ENCODE results near the gene MCTP1. TPM values are rescaled to one million over a fixed set of nuclear protein-coding genes. Genes with fewer than 3 reads are reported as not detected.

MCTP1 gene
- total and polyA plus RNA-seq, 2 donors: 5.9 to 20.2 TPM

GRCh38 chr5:95177456-95177855, 107.4 kb downstream of the MCTP1 start:
- no peaks in the 10 kb centered on the region for H3K27me3 ChIP-seq (ENCODE audit: control insufficient read depth in 2 of 2, insufficient read depth in 1 of 2, low read length in 1 of 2)
- peaks cover 3 to 7% of the 10 kb centered on the region in 2 donors for H3K4me1 ChIP-seq (ENCODE audit: control insufficient read depth in 2 of 2, insufficient read depth in 2 of 2, low read length in 2 of 2)
- no peak for DNase-seq (ENCODE audit: low read depth in 6 of 9, low spot score in 9 of 9)
- H3K27ac ChIP-seq (ENCODE audit: low read depth in 1 of 2, low read length in 1 of 2): no peak overlapping the region
- no peaks in the 10 kb centered on the region for H3K36me3 ChIP-seq (ENCODE audit: control insufficient read depth in 2 of 2, insufficient read depth in 2 of 2, low read length in 1 of 2)
- no peak overlapping the region for H3K4me3 ChIP-seq (ENCODE audit: low read length in 2 of 2)
- no peaks in the 10 kb centered on the region for H3K9me3 ChIP-seq (ENCODE audit: control insufficient read depth in 2 of 2, insufficient read depth in 1 of 2, low read length in 1 of 2)
- WGBS: 96% methylated on average over 4 of the region's 4 CpGs

GRCh38 chr5:95175106-95175505, 109.8 kb downstream of the MCTP1 start:
- H3K36me3 ChIP-seq (ENCODE audit: control insufficient read depth in 2 of 2, insufficient read depth in 2 of 2, low read length in 1 of 2): no peaks in the 10 kb centered on the region
- no peaks in the 10 kb centered on the region for H3K9me3 ChIP-seq (ENCODE audit: control insufficient read depth in 2 of 2, insufficient read depth in 1 of 2, low read length in 1 of 2)
- H3K27ac ChIP-seq (ENCODE audit: low read depth in 1 of 2, low read length in 1 of 2): no peak overlapping the region
- no peaks in the 10 kb centered on the region for H3K27me3 ChIP-seq (ENCODE audit: control insufficient read depth in 2 of 2, insufficient read depth in 1 of 2, low read length in 1 of 2)
- peaks cover 3 to 7% of the 10 kb centered on the region in 2 donors for H3K4me1 ChIP-seq (ENCODE audit: control insufficient read depth in 2 of 2, insufficient read depth in 2 of 2, low read length in 2 of 2)
- WGBS: 65% methylated on average over 3 of the region's 3 CpGs
- no peak overlapping the region for H3K4me3 ChIP-seq (ENCODE audit: low read length in 2 of 2)
- no peak for DNase-seq (ENCODE audit: low read depth in 6 of 9, low spot score in 9 of 9)

GRCh38 chr5:95172659-95173058, 112.2 kb downstream of the MCTP1 start:
- no peak for DNase-seq (ENCODE audit: low read depth in 6 of 9, low spot score in 9 of 9)
- Histone ChIP-seq H3K36me3 (ENCODE audit: control insufficient read depth in 2 of 2, insufficient read depth in 2 of 2, low read length in 1 of 2) (no peaks in the 10 kb centered on the region), H3K4me1 (ENCODE audit: control insufficient read depth in 2 of 2, insufficient read depth in 2 of 2, low read length in 2 of 2) (no peaks in the 10 kb centered on the region), H3K4me3 (ENCODE audit: low read length in 2 of 2) (no peak overlapping the region), H3K27ac (ENCODE audit: low read depth in 1 of 2, low read length in 1 of 2) (no peak overlapping the region), H3K27me3 (ENCODE audit: control insufficient read depth in 2 of 2, insufficient read depth in 1 of 2, low read length in 1 of 2) (no peaks in the 10 kb centered on the region), H3K9me3 (ENCODE audit: control insufficient read depth in 2 of 2, insufficient read depth in 1 of 2, low read length in 1 of 2) (no peaks in the 10 kb centered on the region)

- no peak overlapping the region for H3K4me3 ChIP-seq (ENCODE audit: low read length in 2 of 2)
- no peaks in the 10 kb centered on the region for H3K9me3 ChIP-seq (ENCODE audit: control insufficient read depth in 2 of 2, insufficient read depth in 1 of 2, low read length in 1 of 2)
- H3K27me3 ChIP-seq (ENCODE audit: control insufficient read depth in 2 of 2, insufficient read depth in 1 of 2, low read length in 1 of 2): no peaks in the 10 kb centered on the region
- no peaks in the 10 kb centered on the region for H3K4me1 ChIP-seq (ENCODE audit: control insufficient read depth in 2 of 2, insufficient read depth in 2 of 2, low read length in 2 of 2)
- WGBS: 99% methylated on average over 2 of the region's 2 CpGs
- no peak for DNase-seq (ENCODE audit: low read depth in 6 of 9, low spot score in 9 of 9)
- no peaks in the 10 kb centered on the region for H3K36me3 ChIP-seq (ENCODE audit: control insufficient read depth in 2 of 2, insufficient read depth in 2 of 2, low read length in 1 of 2)
- H3K27ac ChIP-seq (ENCODE audit: low read depth in 1 of 2, low read length in 1 of 2): no peak overlapping the region
Measured at GRCh38 chr5:95164861-95165260, 120.0 kb downstream of the MCTP1 start.

GRCh38 chr5:95163079-95163478, 121.8 kb downstream of the MCTP1 start:
- H3K4me1 ChIP-seq (ENCODE audit: control insufficient read depth in 2 of 2, insufficient read depth in 2 of 2, low read length in 2 of 2): no peaks in the 10 kb centered on the region
- no peaks in the 10 kb centered on the region for H3K9me3 ChIP-seq (ENCODE audit: control insufficient read depth in 2 of 2, insufficient read depth in 1 of 2, low read length in 1 of 2)
- H3K36me3 ChIP-seq (ENCODE audit: control insufficient read depth in 2 of 2, insufficient read depth in 2 of 2, low read length in 1 of 2): no peaks in the 10 kb centered on the region
- no peak for DNase-seq (ENCODE audit: low read depth in 6 of 9, low spot score in 9 of 9)
- H3K27ac ChIP-seq (ENCODE audit: low read depth in 1 of 2, low read length in 1 of 2): no peak overlapping the region
- H3K4me3 ChIP-seq (ENCODE audit: low read length in 2 of 2): no peak overlapping the region
- no peaks in the 10 kb centered on the region for H3K27me3 ChIP-seq (ENCODE audit: control insufficient read depth in 2 of 2, insufficient read depth in 1 of 2, low read length in 1 of 2)

GRCh38 chr5:95162231-95162992, 122.5 kb downstream of the MCTP1 start:
- Histone ChIP-seq H3K9me3 (ENCODE audit: control insufficient read depth in 2 of 2, insufficient read depth in 1 of 2, low read length in 1 of 2) (no peaks in the 10 kb centered on the region), H3K4me3 (ENCODE audit: low read length in 2 of 2) (no peak overlapping the region), H3K27ac (ENCODE audit: low read depth in 1 of 2, low read length in 1 of 2) (no peak overlapping the region), H3K27me3 (ENCODE audit: control insufficient read depth in 2 of 2, insufficient read depth in 1 of 2, low read length in 1 of 2) (no peaks in the 10 kb centered on the region), H3K36me3 (ENCODE audit: control insufficient read depth in 2 of 2, insufficient read depth in 2 of 2, low read length in 1 of 2) (no peaks in the 10 kb centered on the region), H3K4me1 (ENCODE audit: control insufficient read depth in 2 of 2, insufficient read depth in 2 of 2, low read length in 2 of 2) (no peaks in the 10 kb centered on the region)
- peak in 1 of 9 donors; percentile 20 for DNase-seq (ENCODE audit: low read depth in 6 of 9, low spot score in 9 of 9)

- DNase-seq (ENCODE audit: low read depth in 6 of 9, low spot score in 9 of 9): peak in 1 of 9 donors; percentile 13
- Histone ChIP-seq H3K9me3 (ENCODE audit: control insufficient read depth in 2 of 2, insufficient read depth in 1 of 2, low read length in 1 of 2) (no peaks in the 10 kb centered on the region), H3K36me3 (ENCODE audit: control insufficient read depth in 2 of 2, insufficient read depth in 2 of 2, low read length in 1 of 2) (no peaks in the 10 kb centered on the region), H3K4me1 (ENCODE audit: control insufficient read depth in 2 of 2, insufficient read depth in 2 of 2, low read length in 2 of 2) (no peaks in the 10 kb centered on the region), H3K27me3 (ENCODE audit: control insufficient read depth in 2 of 2, insufficient read depth in 1 of 2, low read length in 1 of 2) (no peaks in the 10 kb centered on the region), H3K27ac (ENCODE audit: low read depth in 1 of 2, low read length in 1 of 2) (no peak overlapping the region), H3K4me3 (ENCODE audit: low read length in 2 of 2) (no peak overlapping the region)
- 87% methylated on average over 1 of the region's 1 CpG for WGBS
Measured at GRCh38 chr5:95159603-95160002, 125.3 kb downstream of the MCTP1 start.

GRCh38 chr5:95155888-95156287, 129.0 kb downstream of the MCTP1 start:
- H3K4me1 ChIP-seq (ENCODE audit: control insufficient read depth in 2 of 2, insufficient read depth in 2 of 2, low read length in 2 of 2): no peaks in the 10 kb centered on the region
- no peak overlapping the region for H3K27ac ChIP-seq (ENCODE audit: low read depth in 1 of 2, low read length in 1 of 2)
- no peaks in the 10 kb centered on the region for H3K27me3 ChIP-seq (ENCODE audit: control insufficient read depth in 2 of 2, insufficient read depth in 1 of 2, low read length in 1 of 2)
- WGBS: 94% methylated on average over 2 of the region's 2 CpGs
- no peaks in the 10 kb centered on the region for H3K9me3 ChIP-seq (ENCODE audit: control insufficient read depth in 2 of 2, insufficient read depth in 1 of 2, low read length in 1 of 2)
- no peaks in the 10 kb centered on the region for H3K36me3 ChIP-seq (ENCODE audit: control insufficient read depth in 2 of 2, insufficient read depth in 2 of 2, low read length in 1 of 2)
- no peak for DNase-seq (ENCODE audit: low read depth in 6 of 9, low spot score in 9 of 9)
- H3K4me3 ChIP-seq (ENCODE audit: low read length in 2 of 2): no peak overlapping the region

GRCh38 chr5:95153511-95153910, 131.4 kb downstream of the MCTP1 start:
- Histone ChIP-seq H3K27me3 (ENCODE audit: control insufficient read depth in 2 of 2, insufficient read depth in 1 of 2, low read length in 1 of 2) (no peaks in the 10 kb centered on the region), H3K4me1 (ENCODE audit: control insufficient read depth in 2 of 2, insufficient read depth in 2 of 2, low read length in 2 of 2) (no peaks in the 10 kb centered on the region), H3K36me3 (ENCODE audit: control insufficient read depth in 2 of 2, insufficient read depth in 2 of 2, low read length in 1 of 2) (no peaks in the 10 kb centered on the region), H3K27ac (ENCODE audit: low read depth in 1 of 2, low read length in 1 of 2) (no peak overlapping the region), H3K4me3 (ENCODE audit: low read length in 2 of 2) (no peak overlapping the region), H3K9me3 (ENCODE audit: control insufficient read depth in 2 of 2, insufficient read depth in 1 of 2, low read length in 1 of 2) (peaks cover 0 to 4% of the 10 kb centered on the region in 2 donors)
- no peak for DNase-seq (ENCODE audit: low read depth in 6 of 9, low spot score in 9 of 9)
- WGBS: 82% methylated on average over 2 of the region's 2 CpGs
